Smooth muscle cell (in vitro differentiated cells): ENCODE results near the gene NTRK1. TPM values are rescaled to one million over a fixed set of nuclear protein-coding genes. Genes with fewer than 3 reads are reported as not detected.

ENCODE experiments used
- DNase-seq: peaks from one replicate; lab custom pipeline; 2025; ENCODE audit not compliant: unreplicated experiment; lab: John Stamatoyannopoulos, UW
- H2AFZ ChIP-seq: fragments of 200-600 bp; sonication (generic); 2 replicates; pipeline ENCODE4 v1.6.0; 2016; ENCODE audit warnings: antibody characterized with exemption, low read depth, mild to moderate bottlenecking
- H3F3A ChIP-seq: fragments of 200-600 bp; sonication (generic); 2 replicates; pipeline ENCODE4 v1.6.0; 2017; ENCODE audit warnings: antibody characterized with exemption, low read depth
- H3K27ac ChIP-seq: fragments of 200-600 bp; sonication (generic); 2 replicates; pipeline ENCODE4 v1.5.1; 2016; ENCODE audit warnings: low read depth, mild to moderate bottlenecking
- H3K27me3 ChIP-seq: fragments of 200-600 bp; sonication (generic); 2 replicates; pipeline ENCODE4 v1.6.1; 2016; ENCODE audit warnings: low read depth, mild to moderate bottlenecking
- H3K36me3 ChIP-seq: fragments of 200-600 bp; sonication (generic); 2 replicates; pipeline ENCODE4 v1.5.1; 2016; ENCODE audit warnings: low read depth
- H3K4me1 ChIP-seq: fragments of 200-600 bp; sonication (generic); 2 replicates; pipeline ENCODE4 v1.5.1; 2016; ENCODE audit warnings: low read depth
- H3K4me2 ChIP-seq: fragments of 200-600 bp; sonication (generic); 2 replicates; pipeline ENCODE4 v1.6.0; 2016; ENCODE audit warnings: mild to moderate bottlenecking
- H3K4me3 ChIP-seq: fragments of 200-600 bp; sonication (generic); 2 replicates; pipeline ENCODE4 v1.5.1; 2016; ENCODE audit warnings: mild to moderate bottlenecking
- H3K79me2 ChIP-seq: fragments of 200-600 bp; sonication (generic); 2 replicates; pipeline ENCODE4 v1.6.0; 2016; ENCODE audit warnings: low read depth, mild to moderate bottlenecking
- H3K9ac ChIP-seq: fragments of 200-600 bp; sonication (generic); 2 replicates; pipeline ENCODE4 v1.6.0; 2016; ENCODE audit warnings: low read depth
- H3K9me3 ChIP-seq: fragments of 200-600 bp; sonication (generic); replicated peaks from 2 replicates; pipeline ENCODE4 v1.5.1; 2016; ENCODE audit warnings: low read depth
- H4K20me1 ChIP-seq: fragments of 200-600 bp; sonication (generic); 2 replicates; pipeline ENCODE4 v1.6.0; 2016; ENCODE audit warnings: low read depth
- WGBS: methylation state at CpG from one replicate; pipeline ENCODE4 v1.1.7; 2016; ENCODE audit warnings: low lambda C conversion rate; 5-methylcytosine and 5-hydroxymethylcytosine counted together
- polyA plus RNA-seq: library from polyadenylated mRNA; unstranded; fragments of >200 nt; fragmentation: Nextera tagmentation; extraction: Ambion mirVana; gene quantifications from 2 replicates; pipeline ENCODE4 v1.2.1, GENCODE V29; 2016
- total RNA-seq: library from RNA; depleted of rRNA; stranded (reverse); fragments of >200 nt; gene quantifications from 2 replicates; pipeline ENCODE4 v1.2.3, GENCODE V29; 2014
- TF ChIP-seq, protein P1 (sequence below): fragments of 200-600 bp; sonication (generic); IDR thresholded peaks from 2 replicates; pipeline ENCODE4 v1.5.1; 2017; ENCODE audit warnings: borderline replicate concordance, mild to moderate bottlenecking, antibody characterized with exemption; ENCODE audit not compliant: insufficient read depth, poor library complexity, severe bottlenecking

Gene NTRK1
- total and polyA plus RNA-seq, 2 experiments from 2014 or later: 0.85 to 3.6 TPM

DNA sequence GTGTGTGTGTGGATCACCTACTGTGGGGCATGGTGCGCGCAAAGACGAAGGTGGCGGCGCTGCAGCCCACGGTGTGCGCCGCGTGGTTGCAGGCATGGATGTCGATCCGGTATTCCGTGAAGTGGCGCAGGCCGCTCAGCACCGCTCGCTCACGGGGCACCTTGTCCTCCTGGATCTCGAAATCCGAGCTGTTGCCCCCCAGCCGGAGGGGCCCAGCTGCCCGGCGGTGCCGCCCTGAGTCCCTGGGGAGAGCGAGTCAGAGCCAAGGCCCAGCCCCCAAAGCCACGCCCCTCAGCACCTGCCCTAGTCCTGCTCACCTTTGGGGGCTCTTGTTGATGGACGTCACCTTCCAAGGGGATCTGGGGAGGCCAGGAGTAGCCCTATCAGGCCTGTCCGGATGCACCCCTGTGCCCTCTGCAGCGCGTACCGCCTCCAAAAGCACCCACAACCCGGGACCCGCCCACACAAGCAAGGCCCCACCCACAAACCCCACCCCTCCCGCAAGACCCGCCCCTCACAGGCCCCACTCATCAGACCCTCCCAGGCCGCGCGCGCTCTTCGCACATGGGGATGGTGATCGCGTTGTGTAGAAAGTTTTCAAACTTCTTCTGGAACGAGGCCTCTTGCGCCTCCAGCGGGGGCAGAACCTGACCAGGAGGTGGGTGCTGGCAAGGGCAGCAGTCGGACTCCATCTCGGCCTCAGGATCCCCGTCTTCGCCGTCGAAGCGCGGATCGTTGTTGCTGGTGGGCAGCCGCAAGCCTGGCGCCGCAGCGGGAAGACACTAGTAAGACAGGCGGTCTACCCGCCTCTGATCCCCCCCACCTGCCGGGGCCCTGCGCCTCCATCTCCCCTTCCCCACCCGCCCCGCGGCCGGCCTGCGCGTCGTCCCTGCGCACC, 15.4 kb upstream of the NTRK1 start:
- peaks cover 71% of the 10 kb centered on the region for H3K27me3 ChIP-seq
- H3K4me2 ChIP-seq: peak overlapping the region; percentile 44
- no peaks in the 10 kb centered on the region for H3K9me3 ChIP-seq
- H3K36me3 ChIP-seq: no peaks in the 10 kb centered on the region
- H2AFZ ChIP-seq: no peak overlapping the region
- no peaks in the 10 kb centered on the region for H4K20me1 ChIP-seq
- WGBS: 9% methylated on average over 59 of the region's 69 CpGs
- no peak overlapping the region for H3K9ac ChIP-seq
- TF ChIP-seq, protein P1, sequence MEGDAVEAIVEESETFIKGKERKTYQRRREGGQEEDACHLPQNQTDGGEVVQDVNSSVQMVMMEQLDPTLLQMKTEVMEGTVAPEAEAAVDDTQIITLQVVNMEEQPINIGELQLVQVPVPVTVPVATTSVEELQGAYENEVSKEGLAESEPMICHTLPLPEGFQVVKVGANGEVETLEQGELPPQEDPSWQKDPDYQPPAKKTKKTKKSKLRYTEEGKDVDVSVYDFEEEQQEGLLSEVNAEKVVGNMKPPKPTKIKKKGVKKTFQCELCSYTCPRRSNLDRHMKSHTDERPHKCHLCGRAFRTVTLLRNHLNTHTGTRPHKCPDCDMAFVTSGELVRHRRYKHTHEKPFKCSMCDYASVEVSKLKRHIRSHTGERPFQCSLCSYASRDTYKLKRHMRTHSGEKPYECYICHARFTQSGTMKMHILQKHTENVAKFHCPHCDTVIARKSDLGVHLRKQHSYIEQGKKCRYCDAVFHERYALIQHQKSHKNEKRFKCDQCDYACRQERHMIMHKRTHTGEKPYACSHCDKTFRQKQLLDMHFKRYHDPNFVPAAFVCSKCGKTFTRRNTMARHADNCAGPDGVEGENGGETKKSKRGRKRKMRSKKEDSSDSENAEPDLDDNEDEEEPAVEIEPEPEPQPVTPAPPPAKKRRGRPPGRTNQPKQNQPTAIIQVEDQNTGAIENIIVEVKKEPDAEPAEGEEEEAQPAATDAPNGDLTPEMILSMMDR: no peak
- no peaks in the 10 kb centered on the region for H3F3A ChIP-seq
- H3K27ac ChIP-seq: no peak overlapping the region
- no peak overlapping the region for H3K4me3 ChIP-seq
- no peaks in the 10 kb centered on the region for H3K79me2 ChIP-seq
- no peak for DNase-seq
- H3K4me1 ChIP-seq: peaks cover 15% of the 10 kb centered on the region

DNA sequence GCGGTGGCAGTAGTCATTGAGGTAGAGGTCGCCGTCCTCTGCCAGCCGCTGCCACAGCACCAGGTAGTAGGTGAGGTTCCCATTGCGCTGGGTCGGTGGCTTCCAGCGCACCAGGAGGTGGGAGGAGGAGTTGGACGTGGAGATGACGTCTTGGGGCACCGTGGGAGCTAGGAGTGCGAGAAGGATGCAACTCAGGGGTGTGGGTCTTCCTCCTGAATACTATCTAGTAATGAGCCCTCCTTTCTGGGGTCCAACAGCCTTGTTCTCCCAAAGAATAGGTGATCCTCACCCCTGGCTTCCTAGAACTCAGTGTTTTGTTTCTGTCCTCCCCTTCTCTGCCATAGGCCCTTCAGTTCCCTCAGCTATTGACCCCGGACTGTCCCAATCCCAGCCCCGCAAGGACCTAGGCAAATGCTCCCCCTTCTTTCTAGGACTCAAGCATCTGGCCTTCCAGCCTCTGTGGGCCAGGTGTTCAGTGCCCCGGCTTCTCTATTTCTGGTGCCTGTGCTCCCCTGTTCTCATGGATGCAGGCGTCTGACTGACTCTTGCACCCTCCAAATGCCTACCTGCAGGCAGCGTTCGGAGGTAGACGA, 14.6 kb upstream of the NTRK1 start:
- Histone ChIP-seq H3K27ac (no peak overlapping the region), H3F3A (no peaks in the 10 kb centered on the region), H3K79me2 (no peaks in the 10 kb centered on the region), H4K20me1 (no peaks in the 10 kb centered on the region), H3K4me3 (no peak overlapping the region), H3K4me1 (peaks cover 15% of the 10 kb centered on the region), H3K4me2 (no peak overlapping the region), H3K9me3 (no peaks in the 10 kb centered on the region), H3K27me3 (peaks cover 71% of the 10 kb centered on the region), H3K36me3 (no peaks in the 10 kb centered on the region), H2AFZ (no peak overlapping the region), H3K9ac (no peak overlapping the region)
- TF ChIP-seq, protein P1: no peak
- DNase-seq: no peak
- WGBS: 44% methylated on average over 18 of the region's 18 CpGs

DNA sequence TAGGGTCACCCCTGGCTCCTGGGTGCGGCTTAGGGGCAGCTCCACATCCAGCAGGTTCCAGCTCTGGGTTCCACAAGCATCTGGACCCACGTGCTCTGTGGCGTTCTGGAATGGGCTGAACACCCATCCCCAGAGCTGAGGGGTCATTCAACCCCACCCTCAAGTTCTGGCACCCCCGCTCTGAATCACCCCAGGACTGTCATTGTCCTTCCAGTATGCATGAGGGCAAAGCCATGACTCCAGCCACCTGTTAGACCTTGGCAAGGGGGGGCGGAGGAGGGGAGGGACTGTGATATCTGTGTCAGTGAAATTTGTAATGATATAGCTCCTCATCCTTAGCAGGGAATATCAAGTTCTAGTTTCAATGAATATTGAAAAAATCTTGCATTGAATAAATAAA, 14.0 kb upstream of the NTRK1 start:
- Histone ChIP-seq H3F3A (no peaks in the 10 kb centered on the region), H4K20me1 (no peaks in the 10 kb centered on the region), H3K9ac (no peak overlapping the region), H3K27ac (no peak overlapping the region), H3K4me3 (no peak overlapping the region), H3K36me3 (no peaks in the 10 kb centered on the region), H3K4me2 (no peak overlapping the region), H3K9me3 (no peaks in the 10 kb centered on the region), H3K79me2 (no peaks in the 10 kb centered on the region), H3K27me3 (peaks cover 71% of the 10 kb centered on the region), H3K4me1 (peaks cover 15% of the 10 kb centered on the region), H2AFZ (no peak overlapping the region)
- WGBS: 85% methylated on average over 5 of the region's 5 CpGs
- TF ChIP-seq, protein P1: no peak
- no peak for DNase-seq
